Myocyte (in vitro differentiated cells): ENCODE data around the gene HTR7. TPM values are rescaled to one million over a fixed set of nuclear protein-coding genes. Genes with fewer than 3 reads are reported as not detected.

Experiments used
- DNase-seq: peaks from one replicate; pipeline ENCODE4 v3.0.0-alpha.2; 2012; ENCODE audit warnings: low read depth
- total RNA-seq: library from RNA; depleted of rRNA; stranded (reverse); fragments of >200 nt; gene quantifications from 2 replicates; pipeline ENCODE4 v1.2.3, GENCODE V29; 2014

HTR7 gene
- total RNA-seq, 1 donor from 2014 or later: 18.2 TPM

GRCh38 chr10:90741926-90742565 is 115.8 kb downstream of the HTR7 start:
- DNase-seq: peak; percentile 60

GRCh38 chr10:90740265-90740664 is 117.6 kb downstream of the HTR7 start:
- DNase-seq: no peak

- no peak for DNase-seq
Observed at GRCh38 chr10:90738885-90739284, 119.0 kb downstream of the HTR7 start.

DNA sequence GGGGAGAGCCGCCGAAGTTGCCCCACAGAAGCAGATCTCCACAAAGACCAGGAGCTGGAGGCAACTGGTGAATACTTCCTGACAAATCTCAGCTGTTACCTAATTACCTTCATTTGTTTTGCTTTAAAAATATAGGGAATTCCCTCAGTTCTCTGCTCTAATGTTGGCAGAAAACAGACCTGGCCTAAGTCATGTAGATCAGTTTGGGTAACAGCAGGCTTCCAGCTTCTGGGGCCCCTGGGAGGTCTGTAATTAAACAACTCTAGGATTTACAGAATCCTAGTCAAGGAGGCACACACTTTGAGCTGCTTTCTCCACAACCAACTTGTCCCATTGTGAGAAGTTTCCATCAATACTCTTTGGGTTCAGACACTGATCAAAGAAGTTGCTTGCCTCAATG is 123.4 kb downstream of the HTR7 start:
- no peak for DNase-seq

- no peak for DNase-seq
Observed at GRCh38 chr10:90732581-90732980, 125.3 kb downstream of the HTR7 start.

DNA sequence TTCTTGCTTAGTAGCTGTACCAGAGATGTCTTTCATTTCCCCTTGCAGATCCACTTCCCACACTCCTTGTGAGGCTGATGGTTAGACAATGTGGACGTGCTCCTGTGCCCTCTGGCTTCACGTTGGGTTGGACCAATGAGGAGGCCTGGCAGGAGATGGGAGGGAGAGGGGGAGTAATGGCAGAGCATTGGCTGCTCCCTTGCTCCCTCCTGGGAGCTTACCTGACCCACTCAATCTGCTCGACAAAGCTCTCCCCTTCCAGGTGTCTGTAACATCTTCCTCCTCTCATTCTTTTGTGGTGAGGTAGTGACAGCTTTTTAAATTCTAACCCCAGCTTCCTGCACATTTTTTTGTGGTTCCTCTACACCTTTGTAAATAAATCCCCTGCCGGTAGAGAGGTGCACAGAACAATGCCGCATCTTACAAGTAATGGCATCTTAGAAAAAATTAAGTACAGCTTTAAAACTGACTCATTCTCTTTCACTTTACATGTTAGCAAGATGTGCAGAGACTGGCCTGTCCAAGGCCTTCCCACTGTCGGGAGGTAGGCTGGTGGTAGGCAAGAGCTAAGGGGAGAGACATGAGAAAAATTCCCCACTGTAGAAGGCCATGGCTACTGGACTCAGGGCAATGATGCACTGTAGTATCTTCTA is 134.3 kb downstream of the HTR7 start:
- DNase-seq: no peak

- DNase-seq: no peak
Observed at GRCh38 chr10:90722832-90723231, 135.0 kb downstream of the HTR7 start.

DNA sequence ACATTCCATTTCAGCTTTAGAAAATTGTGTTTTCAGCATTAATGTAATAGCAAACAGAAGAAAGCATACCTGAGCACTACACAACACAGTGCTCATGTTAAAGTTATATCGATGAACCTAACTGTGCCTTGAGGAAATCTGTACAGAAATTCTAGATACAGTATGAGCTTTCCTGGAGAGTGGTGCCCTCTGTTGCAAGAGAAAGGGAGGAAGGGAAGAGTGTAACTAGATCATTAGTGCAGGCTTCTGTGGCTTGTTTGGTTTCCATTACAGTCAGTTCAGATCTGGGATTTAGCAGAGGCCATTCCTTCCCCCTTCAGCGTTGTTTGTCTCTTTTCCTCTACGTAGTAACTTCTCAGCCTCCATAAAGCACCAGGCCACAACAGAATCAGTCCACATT is 139.7 kb downstream of the HTR7 start:
- peak; percentile 18 for DNase-seq

GRCh38 chr10:90712529-90712928 is 145.3 kb downstream of the HTR7 start:
- DNase-seq: no peak

GRCh38 chr10:90709727-90710126 is 148.1 kb downstream of the HTR7 start:
- no peak for DNase-seq

GRCh38 chr10:90707657-90708056 is 150.2 kb downstream of the HTR7 start:
- no peak for DNase-seq

- no peak for DNase-seq
Observed at GRCh38 chr10:90701428-90701827, 156.4 kb downstream of the HTR7 start.

GRCh38 chr10:90695915-90696676 is 161.7 kb downstream of the HTR7 start:
- no peak for DNase-seq

Other genes starting within 250 kb of the HTR7 start
- gene RPP30, start 13.9 kb upstream of the HTR7 start, total RNA-seq: 30.9 and 44.1 TPM in 2 replicates
- 970 and 2,203 TPM in 2 replicates for gene ANKRD1, start 63.0 kb upstream of the HTR7 start, total RNA-seq